Liver (tissue), 3 donors: ENCODE results near the gene COL6A2.

ENCODE experiments used
- EGR1 ChIP-seq, 2 donors: IDR thresholded peaks; 2 replicates each; pipeline ENCODE4 v1.6.1; 2016 to 2018; ENCODE audit warnings: antibody characterized with exemption in 2 of 2, low read depth in 2 of 2
- JUND ChIP-seq, 2 donors: IDR thresholded peaks; 2 replicates each; pipeline ENCODE4 v1.6.1; 2016; ENCODE audit warnings: antibody characterized with exemption in 2 of 2
- RAD21 ChIP-seq, 2 donors: IDR thresholded peaks; 2 replicates each; pipeline ENCODE4 v1.6.1; 2016; ENCODE audit warnings: antibody characterized with exemption in 2 of 2, mild to moderate bottlenecking in 2 of 2
- RXRA ChIP-seq, 2 donors: IDR thresholded peaks; 2 replicates each; pipeline ENCODE4 v1.6.1; 2017 to 2018; ENCODE audit warnings: antibody characterized with exemption in 2 of 2, mild to moderate bottlenecking in 1 of 2
- TAF1 ChIP-seq: conservative IDR thresholded peaks from 2 replicates; pipeline ENCODE4 v1.6.1; 2016; ENCODE audit warnings: antibody characterized with exemption, mild to moderate bottlenecking
- YY1 ChIP-seq: IDR thresholded peaks from 2 replicates; pipeline ENCODE4 v1.6.1; 2016; ENCODE audit warnings: antibody characterized with exemption, mild to moderate bottlenecking
- TF ChIP-seq, protein P1 (sequence below): fragments of 150-350 bp; IDR thresholded peaks from 2 replicates; pipeline ENCODE4 v1.5.1; 2017; ENCODE audit warnings: improper control_type of control experiment, low read depth, low read length; ENCODE audit not compliant: missing input control
- TF ChIP-seq, protein P2 (sequence below): IDR thresholded peaks from 2 replicates; pipeline ENCODE4 v1.6.1; 2016; ENCODE audit warnings: antibody characterized with exemption
- TF ChIP-seq, protein P3 (sequence below): IDR thresholded peaks from 2 replicates; pipeline ENCODE4 v1.6.1; 2016; ENCODE audit warnings: antibody characterized with exemption
- donor health status: healthy.
- donor health status: healthy.

DNA sequence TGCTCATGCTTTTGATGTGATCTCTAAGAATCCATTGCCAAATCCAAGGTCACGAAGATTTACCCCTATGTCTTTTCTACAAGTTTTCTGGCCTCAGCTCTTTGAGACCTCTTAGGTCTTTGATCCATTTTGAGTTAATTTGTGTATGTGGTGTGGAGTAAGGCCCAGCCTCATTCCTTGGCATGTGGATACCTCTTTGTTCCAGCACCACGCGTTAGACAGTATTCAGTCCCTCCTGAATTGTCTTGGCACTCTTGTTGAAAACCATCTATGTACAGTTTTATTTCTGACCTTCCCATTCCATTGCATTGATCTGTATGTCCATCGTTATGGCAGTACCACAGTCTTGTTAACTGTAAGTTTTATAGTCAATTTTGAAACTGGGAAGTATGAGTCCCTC lies 65.5 kb downstream of the COL6A2 start:
- TF ChIP-seq, protein P1, sequence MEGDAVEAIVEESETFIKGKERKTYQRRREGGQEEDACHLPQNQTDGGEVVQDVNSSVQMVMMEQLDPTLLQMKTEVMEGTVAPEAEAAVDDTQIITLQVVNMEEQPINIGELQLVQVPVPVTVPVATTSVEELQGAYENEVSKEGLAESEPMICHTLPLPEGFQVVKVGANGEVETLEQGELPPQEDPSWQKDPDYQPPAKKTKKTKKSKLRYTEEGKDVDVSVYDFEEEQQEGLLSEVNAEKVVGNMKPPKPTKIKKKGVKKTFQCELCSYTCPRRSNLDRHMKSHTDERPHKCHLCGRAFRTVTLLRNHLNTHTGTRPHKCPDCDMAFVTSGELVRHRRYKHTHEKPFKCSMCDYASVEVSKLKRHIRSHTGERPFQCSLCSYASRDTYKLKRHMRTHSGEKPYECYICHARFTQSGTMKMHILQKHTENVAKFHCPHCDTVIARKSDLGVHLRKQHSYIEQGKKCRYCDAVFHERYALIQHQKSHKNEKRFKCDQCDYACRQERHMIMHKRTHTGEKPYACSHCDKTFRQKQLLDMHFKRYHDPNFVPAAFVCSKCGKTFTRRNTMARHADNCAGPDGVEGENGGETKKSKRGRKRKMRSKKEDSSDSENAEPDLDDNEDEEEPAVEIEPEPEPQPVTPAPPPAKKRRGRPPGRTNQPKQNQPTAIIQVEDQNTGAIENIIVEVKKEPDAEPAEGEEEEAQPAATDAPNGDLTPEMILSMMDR = no peak
- no peak for TF ChIP-seq YY1
- TF ChIP-seq, protein P2, sequence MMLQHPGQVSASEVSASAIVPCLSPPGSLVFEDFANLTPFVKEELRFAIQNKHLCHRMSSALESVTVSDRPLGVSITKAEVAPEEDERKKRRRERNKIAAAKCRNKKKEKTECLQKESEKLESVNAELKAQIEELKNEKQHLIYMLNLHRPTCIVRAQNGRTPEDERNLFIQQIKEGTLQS = no peak
- TF ChIP-seq JUND (IDR thresholded peaks at IDR 0.05) = no peak
- TF ChIP-seq, protein P3, sequence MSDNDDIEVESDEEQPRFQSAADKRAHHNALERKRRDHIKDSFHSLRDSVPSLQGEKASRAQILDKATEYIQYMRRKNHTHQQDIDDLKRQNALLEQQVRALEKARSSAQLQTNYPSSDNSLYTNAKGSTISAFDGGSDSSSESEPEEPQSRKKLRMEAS = no peak
- no peak for TF ChIP-seq RXRA (IDR thresholded peaks at IDR 0.05)
- no peak for TF ChIP-seq EGR1 (IDR thresholded peaks at IDR 0.05; ENCODE audit: low read depth in 2 of 2)
- TF ChIP-seq RAD21 (IDR thresholded peaks at IDR 0.05) = no peak
- TF ChIP-seq TAF1 = no peak
